Caco-2 (cell line): ENCODE results near the gene SNX3. TPM values are rescaled to one million over a fixed set of nuclear protein-coding genes. Genes with fewer than 3 reads are reported as not detected.

ENCODE experiments used
- BruUV-seq: library from RNA; stranded (reverse); fragments of 400-500 nt; replicated peaks from 2 replicates; lab custom pipeline; 2021; lab: Mats Ljungman, UMichigan
- CTCF ChIA-PET: fragments of 300-600 bp; sonication (Branson Sonifier 250); formaldehyde crosslinking; loops from one replicate; lab custom pipeline; 2022; ENCODE audit warnings: antibody characterized with exemption; lab: Charles Lee
- POLR2A ChIA-PET: fragments of 300-600 bp; sonication (Branson Sonifier 250); formaldehyde crosslinking; loops from one replicate; lab custom pipeline; 2022; ENCODE audit warnings: antibody characterized with exemption; lab: Charles Lee
- DNase-seq, 2 experiments: peaks; one replicate each; pipeline versions ENCODE4 v3.0.0 to v3.0.0-alpha.2; 2020 to 2022
- H3K27me3 ChIP-seq: replicated peaks from 2 replicates; pipeline ENCODE4 v1.6.0; 2011; ENCODE audit warnings: low read length; ENCODE audit not compliant: control insufficient read depth, insufficient read depth
- H3K36me3 ChIP-seq: 2 replicates; pipeline ENCODE4 v1.5.1; 2011; ENCODE audit warnings: low read length; ENCODE audit not compliant: control insufficient read depth, insufficient read depth
- H3K4me1 ChIP-seq: fragments of 250-450 bp; sonication (Bioruptor Pico); 2 replicates; pipeline ENCODE4 v1.5.1; 2020; ENCODE audit warnings: mild to moderate bottlenecking
- H3K4me3 ChIP-seq: 2 replicates; pipeline ENCODE4 v1.5.1; 2011; ENCODE audit warnings: low read depth, mild to moderate bottlenecking, control low read depth, low read length
- H3K9me3 ChIP-seq: fragments of 250-450 bp; sonication (Bioruptor Pico); 2 replicates; pipeline ENCODE4 v1.5.1; 2020; ENCODE audit warnings: mild to moderate bottlenecking, moderate library complexity
- H3K27ac Mint-ChIP-seq: one replicate; pipeline ENCODE4 v1.8.0; 2022; ENCODE audit warnings: mixed read lengths; ENCODE audit not compliant: unreplicated experiment
- H3K27me3 Mint-ChIP-seq: one replicate; pipeline ENCODE4 v1.8.0; 2022; ENCODE audit warnings: mixed read lengths; ENCODE audit not compliant: insufficient read depth, unreplicated experiment
- H3K36me3 Mint-ChIP-seq: one replicate; pipeline ENCODE4 v1.8.0; 2022; ENCODE audit warnings: mild to moderate bottlenecking, mixed read lengths; ENCODE audit not compliant: insufficient read depth, unreplicated experiment
- H3K4me1 Mint-ChIP-seq: one replicate; pipeline ENCODE4 v1.8.0; 2022; ENCODE audit warnings: low read depth, mixed read lengths; ENCODE audit not compliant: unreplicated experiment
- H3K4me3 Mint-ChIP-seq: one replicate; pipeline ENCODE4 v1.8.0; 2022; ENCODE audit warnings: mild to moderate bottlenecking, moderate library complexity, mixed read lengths; ENCODE audit not compliant: unreplicated experiment
- H3K9me3 Mint-ChIP-seq: one replicate; pipeline ENCODE4 v1.8.0; 2022; ENCODE audit warnings: mixed read lengths; ENCODE audit not compliant: unreplicated experiment
- intact Hi-C: fragments of 100-400 bp; cut with micrococcal nuclease; formaldehyde crosslinking; loops from one replicate; pipeline ENCODE4 v1.10.0; 2022; ENCODE audit not compliant: unreplicated experiment
- total RNA-seq: library from RNA; stranded (reverse); gene quantifications from 2 replicates; pipeline ENCODE4 v1.2.3, GENCODE V29; 2022
- TF ChIP-seq, protein P1 (sequence below), 2 experiments: fragments of 200-600 bp in 1 of 2; IDR thresholded peaks; 1 replicate in 1 of 2; 2 replicates in 1 of 2; pipeline versions ENCODE4 v1.5.1 to v1.8.0; 2011 to 2022; ENCODE audit warnings: antibody characterized with exemption in 1 of 2, control low read depth in 1 of 2, inconsistent platforms in 1 of 2, low read depth in 1 of 2, low read length in 1 of 2, mild to moderate bottlenecking in 1 of 2, moderate library complexity in 1 of 2; ENCODE audit not compliant: insufficient read depth in 1 of 2, severe bottlenecking in 1 of 2, unreplicated experiment in 1 of 2

The SNX3 gene
- total RNA-seq, 1 experiment from 2014 or later: 114 TPM

DNA sequence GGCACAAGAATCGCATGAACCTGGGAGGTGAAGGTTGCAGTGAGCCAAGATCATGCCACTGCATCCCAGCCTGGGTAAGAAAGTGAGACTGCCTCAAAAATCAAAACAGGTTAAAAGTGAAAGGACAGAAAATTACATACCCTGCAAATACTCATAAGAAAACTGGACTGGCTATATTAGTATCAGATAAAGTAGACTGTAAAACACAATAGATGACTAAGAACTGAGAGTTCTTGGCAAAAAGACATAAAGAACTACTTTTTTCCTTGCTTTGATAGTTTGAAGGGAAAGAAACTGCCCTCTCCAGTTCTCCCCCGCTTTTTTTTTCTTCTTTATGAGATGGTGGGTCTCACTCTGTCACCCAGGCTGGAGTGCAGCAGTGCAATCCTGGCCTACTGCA lies 17.0 kb downstream of the SNX3 start:
- no peak overlapping the region for H3K4me3 Mint-ChIP-seq
- intact Hi-C loops: no loop called here
- ChIA-PET POLR2A (no interaction called here), CTCF (no interaction called here)
- H3K9me3 Mint-ChIP-seq: no peaks in the 10 kb centered on the region
- Histone ChIP-seq H3K4me1 (peaks cover 9% of the 10 kb centered on the region; the same call in 1 of the 2 replicates), H3K4me3 (no peak overlapping the region), H3K27me3 (no peaks in the 10 kb centered on the region), H3K36me3 (no peaks in the 10 kb centered on the region), H3K9me3 (peaks cover 7% of the 10 kb centered on the region; the same call in 1 of the 2 replicates)
- no TSS peak for BruUV-seq
- no peaks in the 10 kb centered on the region for H3K27me3 Mint-ChIP-seq
- H3K4me1 Mint-ChIP-seq: peaks cover 14% of the 10 kb centered on the region
- TF ChIP-seq, protein P1, sequence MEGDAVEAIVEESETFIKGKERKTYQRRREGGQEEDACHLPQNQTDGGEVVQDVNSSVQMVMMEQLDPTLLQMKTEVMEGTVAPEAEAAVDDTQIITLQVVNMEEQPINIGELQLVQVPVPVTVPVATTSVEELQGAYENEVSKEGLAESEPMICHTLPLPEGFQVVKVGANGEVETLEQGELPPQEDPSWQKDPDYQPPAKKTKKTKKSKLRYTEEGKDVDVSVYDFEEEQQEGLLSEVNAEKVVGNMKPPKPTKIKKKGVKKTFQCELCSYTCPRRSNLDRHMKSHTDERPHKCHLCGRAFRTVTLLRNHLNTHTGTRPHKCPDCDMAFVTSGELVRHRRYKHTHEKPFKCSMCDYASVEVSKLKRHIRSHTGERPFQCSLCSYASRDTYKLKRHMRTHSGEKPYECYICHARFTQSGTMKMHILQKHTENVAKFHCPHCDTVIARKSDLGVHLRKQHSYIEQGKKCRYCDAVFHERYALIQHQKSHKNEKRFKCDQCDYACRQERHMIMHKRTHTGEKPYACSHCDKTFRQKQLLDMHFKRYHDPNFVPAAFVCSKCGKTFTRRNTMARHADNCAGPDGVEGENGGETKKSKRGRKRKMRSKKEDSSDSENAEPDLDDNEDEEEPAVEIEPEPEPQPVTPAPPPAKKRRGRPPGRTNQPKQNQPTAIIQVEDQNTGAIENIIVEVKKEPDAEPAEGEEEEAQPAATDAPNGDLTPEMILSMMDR (IDR thresholded peaks at IDR 0.05; ENCODE audit: insufficient read depth in 1 of 2, low read depth in 1 of 2, low read length in 1 of 2, severe bottlenecking in 1 of 2, unreplicated experiment in 1 of 2): no peak
- peaks cover 32% of the 10 kb centered on the region for H3K36me3 Mint-ChIP-seq
- H3K27ac Mint-ChIP-seq: no peak overlapping the region
- no peak for DNase-seq

DNA sequence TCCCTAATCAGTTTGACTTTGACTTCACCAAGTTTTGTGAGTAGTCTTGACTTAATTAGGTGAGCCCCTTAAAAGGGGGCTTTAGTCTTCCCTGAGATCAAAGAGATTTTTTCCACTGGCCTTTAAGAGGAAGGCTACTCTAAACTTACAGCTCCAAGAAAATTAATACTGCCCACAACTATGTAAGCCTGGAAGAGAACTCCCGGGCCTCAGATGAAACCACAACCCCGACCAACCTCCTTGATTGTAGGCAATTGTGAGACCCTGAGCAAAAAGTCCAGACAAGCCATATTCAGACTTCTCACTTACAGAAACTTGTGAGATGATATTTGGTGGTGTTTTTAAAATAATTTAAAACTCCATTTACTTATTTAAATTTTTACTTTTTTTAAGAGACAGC lies 18.1 kb downstream of the SNX3 start:
- Mint-ChIP-seq H3K27ac (no peak overlapping the region), H3K4me1 (peaks cover 14% of the 10 kb centered on the region), H3K36me3 (peaks cover 32% of the 10 kb centered on the region), H3K27me3 (no peaks in the 10 kb centered on the region), H3K4me3 (no peak overlapping the region), H3K9me3 (no peaks in the 10 kb centered on the region)
- POLR2A ChIA-PET: no interaction called here
- peaks cover 9% of the 10 kb centered on the region; the same call in 1 of the 2 replicates for H3K4me1 ChIP-seq
- TF ChIP-seq, protein P1 (IDR thresholded peaks at IDR 0.05; ENCODE audit: insufficient read depth in 1 of 2, low read depth in 1 of 2, low read length in 1 of 2, severe bottlenecking in 1 of 2, unreplicated experiment in 1 of 2): no peak
- no peaks in the 10 kb centered on the region for H3K27me3 ChIP-seq
- H3K4me3 ChIP-seq: no peak overlapping the region
- no peaks in the 10 kb centered on the region; the same call in 1 of the 2 replicates for H3K36me3 ChIP-seq
- no TSS peak for BruUV-seq
- H3K9me3 ChIP-seq: peaks cover 7% of the 10 kb centered on the region; the same call in 1 of the 2 replicates
- intact Hi-C loops: no loop called here
- no peak for DNase-seq
- CTCF ChIA-PET: no interaction called here

DNA sequence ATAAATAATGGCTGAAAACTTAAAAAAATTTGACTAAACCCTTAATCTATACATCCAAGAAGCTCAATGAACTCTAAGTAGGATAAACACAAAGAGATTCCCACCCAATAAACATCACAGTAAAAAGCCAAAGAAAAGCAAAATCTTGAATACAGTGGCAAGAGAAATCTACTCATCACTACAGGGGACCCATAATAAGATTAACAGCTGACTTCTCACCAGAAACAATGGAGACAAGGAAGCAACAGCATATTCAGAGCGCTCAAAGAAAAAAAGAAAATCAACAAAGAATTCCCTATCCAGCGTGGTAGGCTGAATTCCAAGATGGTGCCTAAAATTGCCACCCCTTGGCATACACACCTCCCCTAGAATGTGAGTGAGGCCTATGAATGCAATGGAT lies 18.6 kb downstream of the SNX3 start:
- peaks cover 14% of the 10 kb centered on the region for H3K4me1 Mint-ChIP-seq
- CTCF ChIA-PET: no interaction called here
- TF ChIP-seq, protein P1 (IDR thresholded peaks at IDR 0.05; ENCODE audit: insufficient read depth in 1 of 2, low read depth in 1 of 2, low read length in 1 of 2, severe bottlenecking in 1 of 2, unreplicated experiment in 1 of 2): no peak
- no peaks in the 10 kb centered on the region; the same call in 1 of the 2 replicates for H3K36me3 ChIP-seq
- peaks cover 9% of the 10 kb centered on the region; the same call in 1 of the 2 replicates for H3K4me1 ChIP-seq
- no TSS peak for BruUV-seq
- intact Hi-C loops: no loop called here
- no peak overlapping the region for H3K4me3 Mint-ChIP-seq
- H3K36me3 Mint-ChIP-seq: peaks cover 32% of the 10 kb centered on the region
- POLR2A ChIA-PET: no interaction called here
- peaks cover 7% of the 10 kb centered on the region; the same call in 1 of the 2 replicates for H3K9me3 ChIP-seq
- no peaks in the 10 kb centered on the region for H3K27me3 Mint-ChIP-seq
- no peak overlapping the region for H3K4me3 ChIP-seq
- no peaks in the 10 kb centered on the region for H3K27me3 ChIP-seq
- H3K27ac Mint-ChIP-seq: no peak overlapping the region
- no peak for DNase-seq
- H3K9me3 Mint-ChIP-seq: no peaks in the 10 kb centered on the region
